Nephron (organoid): ENCODE measurements around the gene MUC5AC.
"Not testable (repeated sequence)": the region's sequence is repeated elsewhere in the genome, so short reads cannot be mapped to it uniquely, and the experiment has no call there.

ENCODE experiments used
- H3K27ac Mint-ChIP-seq, 3 experiments: 2 replicates each; pipeline ENCODE4 v1.8.0; 2020; ENCODE audit warnings: mixed read lengths in 3 of 3, mild to moderate bottlenecking in 2 of 3, moderate library complexity in 1 of 3
- H3K27me3 Mint-ChIP-seq: 2 replicates; pipeline ENCODE4 v1.8.0; 2021; ENCODE audit warnings: low read depth, mild to moderate bottlenecking, moderate library complexity, mixed read lengths
- H3K36me3 Mint-ChIP-seq: 2 replicates; pipeline ENCODE4 v1.8.0; 2020; ENCODE audit warnings: low read depth, mixed read lengths
- H3K4me1 Mint-ChIP-seq: 2 replicates; pipeline ENCODE4 v1.8.0; 2020; ENCODE audit warnings: mixed read lengths
- H3K4me3 Mint-ChIP-seq, 3 experiments: 2 replicates each; pipeline ENCODE4 v1.8.0; 2020; ENCODE audit warnings: mild to moderate bottlenecking in 3 of 3, mixed read lengths in 3 of 3, moderate library complexity in 2 of 3
- H3K9me3 Mint-ChIP-seq: 2 replicates; pipeline ENCODE4 v1.8.0; 2020; ENCODE audit warnings: mixed read lengths
- CTCF ChIP-seq, 3 experiments: fragments of 200-600 bp; sonication (generic); IDR thresholded peaks; one replicate each; pipeline ENCODE4 v1.5.0; 2021; ENCODE audit warnings: antibody characterized with exemption in 3 of 3; ENCODE audit not compliant: unreplicated experiment in 3 of 3

The MUC5AC gene

GRCh38 chr11:1163911-1164735, 6.4 kb downstream of the MUC5AC start:
- no peak overlapping the region for H3K27ac Mint-ChIP-seq
- H3K9me3 Mint-ChIP-seq: peaks cover 3% of the 10 kb centered on the region
- H3K27me3 Mint-ChIP-seq: peaks cover 4% of the 10 kb centered on the region
- no peak for TF ChIP-seq CTCF (IDR thresholded peaks at IDR 0.05; ENCODE audit: unreplicated experiment in 3 of 3)
- H3K4me3 Mint-ChIP-seq: no peak overlapping the region
- H3K36me3 Mint-ChIP-seq: no peaks in the 10 kb centered on the region
- no peaks in the 10 kb centered on the region for H3K4me1 Mint-ChIP-seq

DNA sequence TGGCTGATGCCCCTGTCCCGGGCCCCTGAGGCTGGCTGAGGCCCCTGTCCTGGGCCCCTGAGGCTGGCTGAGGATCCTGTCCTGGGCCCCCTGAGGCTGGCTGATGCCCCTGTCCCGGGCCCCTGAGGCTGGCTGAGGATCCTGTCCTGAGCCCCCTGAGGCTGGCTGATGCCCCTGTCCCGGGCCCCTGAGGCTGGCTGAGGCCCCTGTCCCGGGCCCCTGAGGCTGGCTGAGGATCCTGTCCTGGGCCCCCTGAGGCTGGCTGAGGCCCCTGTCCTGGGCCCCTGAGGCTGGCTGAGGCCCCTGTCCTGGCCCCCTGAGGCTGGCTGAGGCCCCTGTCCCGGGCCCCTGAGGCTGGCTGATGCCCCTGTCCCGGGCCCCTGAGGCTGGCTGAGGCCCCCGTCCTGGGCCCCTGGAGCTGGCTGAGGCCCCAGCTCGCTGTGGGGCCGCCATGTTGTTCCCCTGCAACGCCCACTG, 7.1 kb downstream of the MUC5AC start:
- not testable (repeated sequence) for H3K36me3 Mint-ChIP-seq, H3K27ac Mint-ChIP-seq, H3K27me3 Mint-ChIP-seq, H3K4me1 Mint-ChIP-seq, H3K9me3 Mint-ChIP-seq, H3K4me3 Mint-ChIP-seq

DNA sequence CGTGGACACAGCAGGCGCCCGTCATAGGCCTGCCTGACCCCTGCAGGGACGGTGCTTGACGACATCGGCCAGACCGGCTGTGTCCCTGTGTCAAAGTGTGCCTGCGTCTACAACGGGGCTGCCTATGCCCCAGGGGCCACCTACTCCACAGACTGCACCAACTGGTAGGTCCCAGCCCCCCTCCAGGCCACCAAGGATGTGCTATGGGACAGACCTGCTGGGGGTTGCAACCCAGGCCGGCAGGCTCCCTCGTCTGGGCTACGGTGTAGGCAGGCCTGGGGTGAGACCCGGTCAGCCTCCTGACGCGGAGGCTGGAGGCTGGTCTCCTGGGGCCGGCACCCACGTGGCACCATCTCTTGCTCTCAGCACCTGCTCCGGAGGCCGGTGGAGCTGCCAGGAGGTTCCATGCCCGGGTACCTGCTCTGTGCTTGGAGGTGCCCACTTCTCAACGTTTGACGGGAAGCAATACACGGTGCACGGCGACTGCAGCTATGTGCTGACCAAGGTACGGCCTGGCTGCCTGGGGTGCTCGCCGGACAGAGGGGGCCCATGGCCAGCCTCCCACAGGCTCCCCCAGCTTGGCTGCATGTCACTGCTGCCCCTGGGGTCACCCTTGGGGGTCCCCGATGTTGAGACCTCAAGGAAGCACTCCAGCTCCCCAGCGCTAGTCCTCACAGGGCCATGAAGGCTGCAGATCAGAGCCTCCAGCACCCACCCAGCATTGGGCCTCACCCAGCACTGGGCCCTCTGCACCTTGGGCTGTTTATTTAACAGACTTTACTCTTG, 7.7 kb downstream of the MUC5AC start:
- TF ChIP-seq CTCF (IDR thresholded peaks at IDR 0.05; ENCODE audit: unreplicated experiment in 3 of 3): no peak
- Mint-ChIP-seq H3K27ac (no peak overlapping the region), H3K9me3 (peaks cover 3% of the 10 kb centered on the region)

GRCh38 chr11:1167256-1167655, 9.5 kb downstream of the MUC5AC start:
- no peak overlapping the region for H3K4me3 Mint-ChIP-seq
- H3K4me1 Mint-ChIP-seq: no peaks in the 10 kb centered on the region
- peaks cover 6% of the 10 kb centered on the region for H3K9me3 Mint-ChIP-seq
- no peak for TF ChIP-seq CTCF (IDR thresholded peaks at IDR 0.05; ENCODE audit: unreplicated experiment in 3 of 3)
- peaks cover 7% of the 10 kb centered on the region for H3K27me3 Mint-ChIP-seq
- no peak overlapping the region for H3K27ac Mint-ChIP-seq
- peaks cover 6% of the 10 kb centered on the region for H3K36me3 Mint-ChIP-seq

More for the DNA sequence above, 7.7 kb downstream of the MUC5AC start:
- Mint-ChIP-seq H3K4me1 (no peaks in the 10 kb centered on the region), H3K27me3 (peaks cover 4% of the 10 kb centered on the region), H3K4me3 (no peak overlapping the region), H3K36me3 (no peaks in the 10 kb centered on the region)

DNA sequence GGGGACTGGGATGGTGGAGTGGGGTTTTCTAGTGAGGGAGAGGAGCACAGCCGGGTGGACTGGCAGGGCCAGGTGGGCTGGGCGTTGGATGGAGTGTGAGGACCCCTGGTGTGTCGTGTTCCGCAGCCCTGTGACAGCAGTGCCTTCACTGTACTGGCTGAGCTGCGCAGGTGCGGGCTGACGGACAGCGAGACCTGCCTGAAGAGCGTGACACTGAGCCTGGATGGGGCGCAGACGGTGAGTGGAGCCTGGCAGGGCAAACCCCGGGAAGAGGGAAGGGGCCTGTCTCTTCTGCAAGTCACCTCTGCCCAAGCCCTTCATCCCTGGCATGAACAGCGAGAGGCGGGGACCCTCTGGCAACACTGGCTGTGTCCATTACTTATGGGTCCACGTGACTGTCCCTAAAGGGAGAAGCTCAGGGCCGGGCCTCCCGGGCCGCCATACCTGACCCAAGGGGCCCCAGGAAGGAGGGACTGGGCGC, 10.0 kb downstream of the MUC5AC start:
- H3K27me3 Mint-ChIP-seq: peaks cover 7% of the 10 kb centered on the region
- H3K4me3 Mint-ChIP-seq: no peak overlapping the region
- TF ChIP-seq CTCF (IDR thresholded peaks at IDR 0.05; ENCODE audit: unreplicated experiment in 3 of 3): no peak
- H3K27ac Mint-ChIP-seq: no peak overlapping the region
- no peaks in the 10 kb centered on the region for H3K4me1 Mint-ChIP-seq
- peaks cover 6% of the 10 kb centered on the region for H3K36me3 Mint-ChIP-seq
- peaks cover 6% of the 10 kb centered on the region for H3K9me3 Mint-ChIP-seq

DNA sequence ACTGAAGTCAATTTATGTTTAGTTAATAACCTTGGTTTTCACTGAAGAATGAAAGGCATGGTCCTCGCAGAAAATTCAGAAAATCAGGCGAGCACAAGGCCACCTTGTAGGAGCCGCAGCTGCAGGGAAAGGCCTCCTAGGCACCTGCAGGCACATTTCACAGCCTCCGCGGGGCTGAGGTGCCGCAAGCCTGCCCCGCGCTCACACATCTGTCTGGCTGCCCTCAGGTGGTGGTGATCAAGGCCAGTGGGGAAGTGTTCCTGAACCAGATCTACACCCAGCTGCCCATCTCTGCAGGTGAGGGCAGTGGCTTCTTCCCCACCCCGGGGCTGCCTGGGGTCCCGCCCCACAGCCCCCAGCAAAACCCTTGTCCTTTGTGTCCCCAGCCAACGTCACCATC, 10.5 kb downstream of the MUC5AC start:
- Mint-ChIP-seq H3K27me3 (peaks cover 7% of the 10 kb centered on the region), H3K27ac (no peak overlapping the region), H3K4me1 (no peaks in the 10 kb centered on the region), H3K36me3 (peaks cover 6% of the 10 kb centered on the region), H3K9me3 (peaks cover 6% of the 10 kb centered on the region), H3K4me3 (no peak overlapping the region)
- no peak for TF ChIP-seq CTCF (IDR thresholded peaks at IDR 0.05; ENCODE audit: unreplicated experiment in 3 of 3)
